Ascending aorta (tissue), 2 donors: ENCODE measurements around the gene VEGFC. TPM values are rescaled to one million over a fixed set of nuclear protein-coding genes. Genes with fewer than 3 reads are reported as not detected.

ENCODE experiments used
- DNase-seq, 2 donors: peaks; one replicate each; pipeline ENCODE4 v3.0.0-alpha.2; 2019; ENCODE audit warnings: low spot score in 2 of 2
- H3K27ac ChIP-seq, 2 donors: fragments of 200-600 bp; sonication (generic); one replicate each; pipeline ENCODE4 v1.5.1; 2016 to 2017; ENCODE audit warnings: mild to moderate bottlenecking in 1 of 2
- H3K27me3 ChIP-seq: fragments of 200-600 bp; sonication (generic); one replicate; pipeline ENCODE4 v1.5.1; 2017
- H3K36me3 ChIP-seq, 2 donors: fragments of 200-600 bp; sonication (generic); one replicate each; pipeline ENCODE4 v1.5.1; 2016
- H3K4me1 ChIP-seq, 2 donors: fragments of 200-600 bp; sonication (generic); one replicate each; pipeline ENCODE4 v1.5.1; 2016 to 2017; ENCODE audit warnings: mild to moderate bottlenecking in 1 of 2
- H3K4me3 ChIP-seq, 2 donors: fragments of 200-600 bp; sonication (generic); one replicate each; pipeline ENCODE4 v1.5.1; 2016 to 2017; ENCODE audit warnings: mild to moderate bottlenecking in 1 of 2
- H3K9me3 ChIP-seq, 2 donors: fragments of 200-600 bp; sonication (generic); one replicate each; pipeline ENCODE4 v1.5.1; 2016
- intact Hi-C: fragments of 100-400 bp; cut with DNase I; formaldehyde crosslinking; loops from one replicate; pipeline ENCODE4 v1.15.1; 2023
- total RNA-seq: library from RNA; depleted of rRNA; stranded (reverse); fragments of >200 nt; gene quantifications from one replicate; pipeline ENCODE4 v1.1.0, GENCODE V29; 2016
- TF ChIP-seq, protein P1 (sequence below), 3 experiments: fragments of 200-600 bp in 2 of 3; fragments of 450-650 bp in 1 of 3; sonication (generic) in 2 of 3; IDR thresholded peaks; one replicate each; pipeline ENCODE4 v1.5.1; 2016 to 2019; ENCODE audit warnings: antibody characterized with exemption in 3 of 3, mild to moderate bottlenecking in 1 of 3, moderate library complexity in 1 of 3

VEGFC gene
- total RNA-seq, 1 donor from 2014 or later = 18.6 TPM

DNA sequence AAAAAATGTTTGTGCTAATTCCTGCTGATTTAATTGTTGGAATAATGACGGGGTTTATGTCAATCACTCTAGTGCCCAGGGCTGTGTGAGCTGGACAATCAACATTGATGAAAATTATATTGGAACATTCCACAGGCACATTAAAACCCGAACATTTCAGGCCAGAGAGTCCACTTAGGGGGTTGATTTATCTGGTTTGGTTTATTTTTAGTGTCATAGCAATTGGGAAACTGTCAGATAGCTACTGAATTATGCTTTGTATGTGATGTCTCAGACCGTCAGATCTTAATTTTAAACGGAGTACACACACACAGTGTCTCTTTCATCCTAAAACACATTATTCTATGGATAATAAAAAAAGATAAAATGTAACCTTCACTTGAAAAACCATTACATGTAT lies 51.5 kb downstream of the VEGFC start:
- no peaks in the 10 kb centered on the region for H3K36me3 ChIP-seq
- DNase-seq = no peak
- intact Hi-C loops = no loop called here

DNA sequence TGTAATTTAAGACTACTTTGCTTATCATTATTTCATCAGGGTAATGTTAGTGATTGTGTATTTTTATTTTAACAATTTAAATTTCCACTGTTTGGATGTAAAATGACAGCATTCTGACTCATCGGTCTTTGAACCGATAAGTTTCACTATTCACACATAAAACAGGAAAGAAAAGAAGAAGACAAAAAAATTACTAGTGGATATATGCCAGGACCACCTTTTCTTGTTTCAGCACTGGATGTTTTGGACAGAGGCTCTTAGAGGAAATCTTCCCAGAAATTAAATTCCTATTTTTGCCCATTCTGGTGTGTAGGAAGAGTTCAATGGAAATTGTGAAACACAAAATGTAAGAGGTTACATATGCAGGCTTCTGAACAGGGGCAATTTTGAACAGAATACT lies 57.4 kb downstream of the VEGFC start:
- Histone ChIP-seq H3K36me3 (no peaks in the 10 kb centered on the region), H3K9me3 (no peaks in the 10 kb centered on the region), H3K27me3 (no peaks in the 10 kb centered on the region), H3K4me1 (no peaks in the 10 kb centered on the region), H3K4me3 (no peak overlapping the region), H3K27ac (no peak overlapping the region)
- DNase-seq = no peak
- intact Hi-C loops = no loop called here
- TF ChIP-seq, protein P1, sequence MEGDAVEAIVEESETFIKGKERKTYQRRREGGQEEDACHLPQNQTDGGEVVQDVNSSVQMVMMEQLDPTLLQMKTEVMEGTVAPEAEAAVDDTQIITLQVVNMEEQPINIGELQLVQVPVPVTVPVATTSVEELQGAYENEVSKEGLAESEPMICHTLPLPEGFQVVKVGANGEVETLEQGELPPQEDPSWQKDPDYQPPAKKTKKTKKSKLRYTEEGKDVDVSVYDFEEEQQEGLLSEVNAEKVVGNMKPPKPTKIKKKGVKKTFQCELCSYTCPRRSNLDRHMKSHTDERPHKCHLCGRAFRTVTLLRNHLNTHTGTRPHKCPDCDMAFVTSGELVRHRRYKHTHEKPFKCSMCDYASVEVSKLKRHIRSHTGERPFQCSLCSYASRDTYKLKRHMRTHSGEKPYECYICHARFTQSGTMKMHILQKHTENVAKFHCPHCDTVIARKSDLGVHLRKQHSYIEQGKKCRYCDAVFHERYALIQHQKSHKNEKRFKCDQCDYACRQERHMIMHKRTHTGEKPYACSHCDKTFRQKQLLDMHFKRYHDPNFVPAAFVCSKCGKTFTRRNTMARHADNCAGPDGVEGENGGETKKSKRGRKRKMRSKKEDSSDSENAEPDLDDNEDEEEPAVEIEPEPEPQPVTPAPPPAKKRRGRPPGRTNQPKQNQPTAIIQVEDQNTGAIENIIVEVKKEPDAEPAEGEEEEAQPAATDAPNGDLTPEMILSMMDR (IDR thresholded peaks at IDR 0.05) = no peak

More for the DNA sequence above, 51.5 kb downstream of the VEGFC start:
- H3K4me1 ChIP-seq = no peaks in the 10 kb centered on the region
- H3K4me3 ChIP-seq = no peak overlapping the region
- no peak overlapping the region for H3K27ac ChIP-seq
- TF ChIP-seq, protein P1 (IDR thresholded peaks at IDR 0.05) = no peak
- H3K27me3 ChIP-seq = no peaks in the 10 kb centered on the region
- no peaks in the 10 kb centered on the region for H3K9me3 ChIP-seq

DNA sequence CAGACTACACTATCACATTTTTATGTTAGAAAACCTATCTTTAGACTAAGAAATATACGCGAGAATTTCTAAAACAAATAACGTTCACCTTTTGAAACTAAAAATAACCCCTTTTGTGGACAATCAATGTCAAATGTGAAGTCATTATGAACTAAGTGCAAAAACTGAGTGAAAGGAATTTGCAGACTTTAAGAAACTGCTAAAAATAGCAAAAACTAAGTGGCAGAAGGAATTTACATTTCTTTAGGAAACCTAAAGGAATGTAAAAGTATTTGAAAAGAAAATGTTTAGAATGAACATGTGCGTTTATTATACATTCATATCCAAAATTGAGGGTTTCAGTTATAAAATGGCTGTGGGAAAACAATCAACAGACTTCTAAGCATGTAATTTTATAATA lies 58.3 kb downstream of the VEGFC start:
- Histone ChIP-seq H3K27ac (no peak overlapping the region), H3K36me3 (no peaks in the 10 kb centered on the region), H3K9me3 (no peaks in the 10 kb centered on the region), H3K4me1 (no peaks in the 10 kb centered on the region), H3K4me3 (no peak overlapping the region), H3K27me3 (no peaks in the 10 kb centered on the region)
- intact Hi-C loops = no loop called here
- no peak for DNase-seq
- TF ChIP-seq, protein P1 (IDR thresholded peaks at IDR 0.05) = no peak

DNA sequence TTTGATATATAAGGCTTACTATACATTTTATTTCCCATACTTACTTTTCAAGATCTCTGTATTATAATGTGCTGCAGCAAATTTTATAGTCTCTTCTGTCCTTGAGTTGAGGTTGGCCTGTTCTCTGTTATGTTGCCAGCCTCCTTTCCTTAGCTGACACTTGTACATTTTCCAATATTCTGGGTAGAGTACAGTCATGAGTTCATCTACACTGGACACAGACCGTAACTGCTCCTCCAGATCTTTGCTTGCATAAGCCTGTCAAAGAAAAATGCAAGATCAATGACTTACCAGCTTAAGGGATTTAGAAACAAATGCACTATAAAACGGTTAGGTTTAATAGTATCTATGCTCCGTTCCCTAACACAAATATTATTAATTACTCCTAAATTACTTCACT lies 63.2 kb downstream of the VEGFC start:
- Histone ChIP-seq H3K27ac (no peak overlapping the region), H3K4me1 (no peaks in the 10 kb centered on the region), H3K36me3 (no peaks in the 10 kb centered on the region), H3K27me3 (no peaks in the 10 kb centered on the region), H3K4me3 (no peak overlapping the region), H3K9me3 (no peaks in the 10 kb centered on the region)
- TF ChIP-seq, protein P1 (IDR thresholded peaks at IDR 0.05) = no peak
- DNase-seq = no peak
- intact Hi-C loops = no loop called here

DNA sequence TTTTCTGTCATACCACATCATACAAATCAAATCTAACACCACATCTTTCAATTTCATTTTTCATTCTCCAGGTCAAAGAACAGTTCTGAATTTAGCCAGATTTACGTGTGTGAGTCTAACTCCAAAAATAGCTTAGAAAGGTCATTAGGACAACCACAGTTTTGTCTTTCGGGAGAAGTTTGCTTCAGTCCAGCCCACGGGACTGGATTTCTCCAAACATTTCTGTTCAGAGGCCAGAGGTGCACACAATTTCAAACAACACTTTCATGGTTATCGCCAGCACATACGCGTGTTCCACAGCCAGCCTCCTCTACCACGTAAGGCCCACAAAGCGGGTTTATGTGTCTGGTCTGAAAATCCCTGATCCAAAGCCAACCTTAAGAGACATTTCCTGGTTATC lies 65.9 kb downstream of the VEGFC start:
- TF ChIP-seq, protein P1 (IDR thresholded peaks at IDR 0.05) = no peak
- no peak overlapping the region for H3K4me3 ChIP-seq
- no peaks in the 10 kb centered on the region for H3K27me3 ChIP-seq

DNA sequence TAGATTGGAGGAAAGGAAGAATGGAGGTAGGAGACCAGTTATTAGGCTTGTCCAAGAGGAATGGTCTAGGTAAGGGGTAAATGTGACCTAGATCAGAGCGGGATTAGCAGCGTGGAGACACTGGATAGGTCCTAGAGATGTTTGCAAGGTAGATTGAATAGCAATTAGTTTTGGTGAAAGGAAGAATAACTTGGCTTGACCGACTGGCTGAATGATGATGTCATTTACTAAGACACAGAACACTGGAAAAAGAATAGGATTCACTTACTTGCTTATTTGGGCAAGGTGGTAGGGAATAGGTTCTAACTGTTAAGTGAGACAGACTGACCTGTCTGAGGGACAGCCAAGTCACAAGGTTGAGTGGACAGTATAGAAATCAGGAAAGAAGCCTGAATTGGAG lies 71.3 kb downstream of the VEGFC start:
- H3K36me3 ChIP-seq = no peaks in the 10 kb centered on the region
- no peak overlapping the region for H3K4me3 ChIP-seq
- intact Hi-C loops = no loop called here
- no peak overlapping the region for H3K27ac ChIP-seq
- no peaks in the 10 kb centered on the region for H3K4me1 ChIP-seq
- no peaks in the 10 kb centered on the region for H3K27me3 ChIP-seq
- DNase-seq = no peak
- TF ChIP-seq, protein P1 (IDR thresholded peaks at IDR 0.05) = no peak
- H3K9me3 ChIP-seq = no peaks in the 10 kb centered on the region

More for the DNA sequence above, 65.9 kb downstream of the VEGFC start:
- Histone ChIP-seq H3K9me3 (no peaks in the 10 kb centered on the region), H3K36me3 (no peaks in the 10 kb centered on the region), H3K27ac (no peak overlapping the region), H3K4me1 (no peaks in the 10 kb centered on the region)
- intact Hi-C loops = no loop called here
- no peak for DNase-seq
